A549 (cell line): ENCODE results near the gene MLXIP. TPM values are rescaled to one million over a fixed set of nuclear protein-coding genes. Genes with fewer than 3 reads are reported as not detected.

Experiments
- ATAC-seq, 2 experiments: fragments of 200-7000 bp in 1 of 2; fragments of >200 bp in 1 of 2; cut with Nextera tagmentation in 1 of 2; cut with Tn5 transposase in 1 of 2; 3 replicates each; pipeline versions ENCODE4 v1.8.0 to v1.9.1; 2018 to 2020; ENCODE audit warnings: mild to moderate bottlenecking in 1 of 2, moderate library complexity in 1 of 2
- CTCF ChIA-PET: fragments of 300-600 bp; sonication (Branson Sonifier 250); formaldehyde crosslinking; extraction: SDS; loops from one replicate; lab custom pipeline; 2021; ENCODE audit warnings: antibody characterized with exemption, inconsistent platforms; lab: Yijun Ruan, JAX
- POLR2A ChIA-PET: fragments of 350-600 bp; formaldehyde crosslinking; extraction: SDS; loops from one replicate; lab custom pipeline; 2021; ENCODE audit warnings: antibody characterized with exemption, inconsistent platforms; lab: Yijun Ruan, JAX
- DNase-seq, 2 experiments: peaks; one replicate each; pipeline versions ENCODE4 v3.0.0 to v3.0.0-alpha.2; 2011 to 2016; ENCODE audit warnings: low read depth in 1 of 2, low spot score in 1 of 2
- FAIRE-seq: peaks from 2 replicates; lab custom pipeline; 2011; peaks lifted over from hg19 to GRCh38; lab: Jason Lieb, UNC
- H3K27ac ChIP-seq, 2 experiments: fragments of >200 bp; sonication (Bioruptor Twin); formaldehyde crosslinking; 3 replicates each; pipeline ENCODE4 v1.5.1; 2016 to 2017
- H3K4me1 ChIP-seq: fragments of >200 bp; sonication (Bioruptor Twin); formaldehyde crosslinking; 3 replicates; pipeline ENCODE4 v1.6.1; 2016
- H3K4me2 ChIP-seq: fragments of >200 bp; sonication (Bioruptor Twin); formaldehyde crosslinking; 3 replicates; pipeline ENCODE4 v1.6.1; 2016
- H3K4me3 ChIP-seq: fragments of >200 bp; sonication (Bioruptor Twin); formaldehyde crosslinking; 3 replicates; pipeline ENCODE4 v1.5.1; 2016
- H3K9me3 ChIP-seq: fragments of >200 bp; sonication (Bioruptor Twin); formaldehyde crosslinking; 3 replicates; pipeline ENCODE4 v1.6.1; 2016
- BHLHE40 ChIP-seq: IDR thresholded peaks from 2 replicates; pipeline ENCODE4 v1.6.1; 2012; ENCODE audit warnings: low read depth, low read length, inconsistent platforms
- CBX8 ChIP-seq: fragments of 200-600 bp; sonication (generic); IDR thresholded peaks from 2 replicates; pipeline ENCODE4 v1.6.1; 2016
- CEBPB ChIP-seq, 2 experiments: fragments of >200 bp in 1 of 2; sonication (Bioruptor Twin) in 1 of 2; formaldehyde crosslinking in 1 of 2; IDR thresholded peaks; 2 replicates each; pipeline ENCODE4 v1.6.1; 2012 to 2016
- EHMT2 ChIP-seq: fragments of 200-600 bp; sonication (generic); IDR thresholded peaks from 2 replicates; pipeline ENCODE4 v1.6.1; 2016; ENCODE audit warnings: antibody characterized with exemption, low read depth, mild to moderate bottlenecking, moderate library complexity
- HEYL ChIP-seq: fragments of 250-450 bp; sonication (Bioruptor Pico); IDR thresholded peaks from 2 replicates; pipeline ENCODE4 v1.8.0; 2021; ENCODE audit warnings: mild to moderate bottlenecking, moderate library complexity
- HOXB13 ChIP-seq: fragments of 250-450 bp; sonication (Bioruptor Pico); IDR thresholded peaks from 2 replicates; pipeline ENCODE4 v1.5.0; 2020; ENCODE audit warnings: low read depth, mild to moderate bottlenecking, moderate library complexity
- HOXB5 ChIP-seq: fragments of 250-450 bp; sonication (Bioruptor Pico); IDR thresholded peaks from 2 replicates; pipeline ENCODE4 v1.5.0; 2020; ENCODE audit warnings: mild to moderate bottlenecking, moderate library complexity
- JUN ChIP-seq, 2 experiments: fragments of >200 bp; sonication (Bioruptor Twin); formaldehyde crosslinking; IDR thresholded peaks; 2 replicates in 1 of 2; 3 replicates in 1 of 2; pipeline ENCODE4 v1.6.1; 2016 to 2017
- JUNB ChIP-seq: fragments of >200 bp; sonication (Bioruptor Twin); formaldehyde crosslinking; IDR thresholded peaks from 2 replicates; pipeline ENCODE4 v1.6.1; 2016
- KDM1A ChIP-seq: fragments of 200-600 bp; sonication (generic); IDR thresholded peaks from 2 replicates; pipeline ENCODE4 v1.6.1; 2016; ENCODE audit warnings: low read depth, mild to moderate bottlenecking
- KDM5A ChIP-seq: fragments of 200-600 bp; sonication (generic); IDR thresholded peaks from 2 replicates; pipeline ENCODE4 v1.6.1; 2016; ENCODE audit warnings: antibody characterized with exemption, mild to moderate bottlenecking
- NFE2L2 ChIP-seq: fragments of 150-350 bp; conservative IDR thresholded peaks from 2 replicates; pipeline ENCODE4 v1.6.1; 2014; ENCODE audit warnings: low read length
- PHF8 ChIP-seq: fragments of 200-600 bp; sonication (generic); IDR thresholded peaks from 2 replicates; pipeline ENCODE4 v1.6.1; 2016; ENCODE audit warnings: low read depth, mild to moderate bottlenecking, antibody characterized with exemption, moderate library complexity, borderline replicate concordance
- POLR2A ChIP-seq: IDR thresholded peaks from 2 replicates; pipeline ENCODE4 v1.6.1; 2012; ENCODE audit warnings: mild to moderate bottlenecking, low read length
- RAD21 ChIP-seq, 2 experiments: fragments of >200 bp in 1 of 2; sonication (Bioruptor Twin) in 1 of 2; formaldehyde crosslinking in 1 of 2; IDR thresholded peaks in 1 of 2; conservative IDR thresholded peaks in 1 of 2; 2 replicates in 1 of 2; 3 replicates in 1 of 2; pipeline ENCODE4 v1.6.1; 2012 to 2018; ENCODE audit warnings: inconsistent platforms in 1 of 2
- RFX5 ChIP-seq: fragments of 450-650 bp; IDR thresholded peaks from 2 replicates; pipeline ENCODE4 v1.7.1; 2014; ENCODE audit warnings: antibody characterized with exemption, mild to moderate bottlenecking, moderate library complexity
- RNF2 ChIP-seq: fragments of 200-600 bp; sonication (generic); IDR thresholded peaks from 2 replicates; pipeline ENCODE4 v1.6.1; 2016; ENCODE audit warnings: low read depth, mild to moderate bottlenecking, antibody characterized with exemption, moderate library complexity, borderline replicate concordance
- ZSCAN20 ChIP-seq: fragments of 250-450 bp; sonication (Bioruptor Pico); IDR thresholded peaks from 2 replicates; pipeline ENCODE4 v1.8.0; 2022; ENCODE audit warnings: mild to moderate bottlenecking, moderate library complexity
- WGBS: methylation state at CpG from one replicate; pipeline ENCODE4 v1.1.6; 2017; ENCODE audit errors: missing lambda C conversion rate; 5-methylcytosine and 5-hydroxymethylcytosine counted together
- polyA plus RNA-seq, 4 experiments: library from polyadenylated mRNA; depleted of rRNA in 3 of 4; stranded (reverse); fragments of >200 nt; fragmentation: RNase III in 1 of 4; extraction: RNeasy Plus Mini Kit Qiagen cat#74134 plus additional on column Dnase treatment in 1 of 4; gene quantifications; 2 replicates in 3 of 4; 3 replicates in 1 of 4; pipeline ENCODE4 v1.2.3, GENCODE V29; 2011 to 2017
- TF ChIP-seq, protein P1 (sequence below): fragments of 250-450 bp; sonication (Bioruptor Pico); IDR thresholded peaks from 2 replicates; pipeline ENCODE4 v1.5.0; 2020; ENCODE audit warnings: low read depth, mild to moderate bottlenecking, moderate library complexity
- TF ChIP-seq, protein P2 (sequence below): fragments of 150-350 bp; IDR thresholded peaks from 2 replicates; pipeline ENCODE4 v1.6.1; 2014; ENCODE audit warnings: low read depth, mild to moderate bottlenecking, low read length
- TF ChIP-seq, protein P3 (sequence below): fragments of >200 bp; sonication (Bioruptor Twin); formaldehyde crosslinking; IDR thresholded peaks from 3 replicates; pipeline ENCODE4 v1.5.1; 2016
- TF ChIP-seq, protein P4 (sequence below): fragments of 250-450 bp; sonication (Bioruptor Pico); IDR thresholded peaks from 2 replicates; pipeline ENCODE4 v1.5.0; 2021; ENCODE audit warnings: mild to moderate bottlenecking, moderate library complexity, borderline replicate concordance
- TF ChIP-seq, protein P5 (sequence below): fragments of >200 bp; sonication (Bioruptor Twin); formaldehyde crosslinking; IDR thresholded peaks from 2 replicates; pipeline ENCODE4 v1.6.1; 2016

The MLXIP gene
- polyA plus RNA-seq, 2 of the 4 experiments (the other 2 are of a cell fraction): 7.0 to 21.4 TPM

DNA sequence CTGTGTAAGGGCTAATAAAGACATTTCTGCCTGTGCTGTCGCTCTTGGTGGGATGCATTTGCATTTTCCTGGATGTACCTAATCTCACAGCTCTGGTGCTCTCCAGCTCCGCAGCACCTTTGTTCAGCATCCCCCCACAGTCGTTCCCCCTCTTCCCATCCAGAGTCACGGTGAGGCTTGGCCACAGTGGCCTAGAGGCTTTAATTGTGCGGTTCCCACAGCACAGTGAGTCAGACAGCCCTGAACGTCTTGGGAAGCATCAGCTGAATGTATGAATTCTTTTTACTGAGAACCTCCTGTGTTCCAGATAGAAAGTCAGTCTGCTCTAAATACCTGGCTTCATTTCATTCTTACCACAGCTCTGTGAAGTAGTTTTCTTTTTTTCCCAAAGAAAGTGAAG, 28.7 kb downstream of the MLXIP start:
- Histone ChIP-seq H3K4me1 (peaks cover 48% of the 10 kb centered on the region), H3K4me3 (no peak overlapping the region), H3K27ac (peak overlapping the region; percentile 31 to 56; a peak in 3 of 6 replicates), H3K4me2 (peak overlapping the region; percentile 33; the same call in 2 of the 3 replicates), H3K9me3 (no peaks in the 10 kb centered on the region)
- no peak for FAIRE-seq
- POLR2A ChIA-PET: interaction anchor here (1.1 kb wide), 1 partner anchor 10 kb away, joined by 3 read pairs; no protein-coding TSS in a partner anchor
- CTCF ChIA-PET: interaction anchor here (0.5 to 14.2 kb wide), 7 partner anchors 10 to 55 kb away, joined by 3 to 120 read pairs (median 5); no protein-coding TSS in a partner anchor
- TF ChIP-seq POLR2A: no peak
- TF ChIP-seq HEYL (CRISPR knock-in tag): no peak
- TF ChIP-seq KDM5A: no peak
- no peak for TF ChIP-seq PHF8
- TF ChIP-seq, protein P1, sequence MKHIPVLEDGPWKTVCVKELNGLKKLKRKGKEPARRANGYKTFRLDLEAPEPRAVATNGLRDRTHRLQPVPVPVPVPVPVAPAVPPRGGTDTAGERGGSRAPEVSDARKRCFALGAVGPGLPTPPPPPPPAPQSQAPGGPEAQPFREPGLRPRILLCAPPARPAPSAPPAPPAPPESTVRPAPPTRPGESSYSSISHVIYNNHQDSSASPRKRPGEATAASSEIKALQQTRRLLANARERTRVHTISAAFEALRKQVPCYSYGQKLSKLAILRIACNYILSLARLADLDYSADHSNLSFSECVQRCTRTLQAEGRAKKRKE: no peak
- TF ChIP-seq KDM1A: no peak
- no peak for TF ChIP-seq EHMT2
- no peak for TF ChIP-seq RAD21 (conservative IDR thresholded peaks at IDR 0.05 in 1 of 2, IDR thresholded peaks at IDR 0.05 in 1 of 2)
- TF ChIP-seq HOXB5 (CRISPR knock-in tag): no peak
- TF ChIP-seq, protein P2, sequence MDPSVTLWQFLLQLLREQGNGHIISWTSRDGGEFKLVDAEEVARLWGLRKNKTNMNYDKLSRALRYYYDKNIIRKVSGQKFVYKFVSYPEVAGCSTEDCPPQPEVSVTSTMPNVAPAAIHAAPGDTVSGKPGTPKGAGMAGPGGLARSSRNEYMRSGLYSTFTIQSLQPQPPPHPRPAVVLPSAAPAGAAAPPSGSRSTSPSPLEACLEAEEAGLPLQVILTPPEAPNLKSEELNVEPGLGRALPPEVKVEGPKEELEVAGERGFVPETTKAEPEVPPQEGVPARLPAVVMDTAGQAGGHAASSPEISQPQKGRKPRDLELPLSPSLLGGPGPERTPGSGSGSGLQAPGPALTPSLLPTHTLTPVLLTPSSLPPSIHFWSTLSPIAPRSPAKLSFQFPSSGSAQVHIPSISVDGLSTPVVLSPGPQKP: no peak
- DNase-seq: no peak
- ATAC-seq: peak in 1 of 2 experiments; percentile 25; a peak in 2 of 6 replicates
- WGBS: 64% methylated on average over 6 of the region's 6 CpGs

DNA sequence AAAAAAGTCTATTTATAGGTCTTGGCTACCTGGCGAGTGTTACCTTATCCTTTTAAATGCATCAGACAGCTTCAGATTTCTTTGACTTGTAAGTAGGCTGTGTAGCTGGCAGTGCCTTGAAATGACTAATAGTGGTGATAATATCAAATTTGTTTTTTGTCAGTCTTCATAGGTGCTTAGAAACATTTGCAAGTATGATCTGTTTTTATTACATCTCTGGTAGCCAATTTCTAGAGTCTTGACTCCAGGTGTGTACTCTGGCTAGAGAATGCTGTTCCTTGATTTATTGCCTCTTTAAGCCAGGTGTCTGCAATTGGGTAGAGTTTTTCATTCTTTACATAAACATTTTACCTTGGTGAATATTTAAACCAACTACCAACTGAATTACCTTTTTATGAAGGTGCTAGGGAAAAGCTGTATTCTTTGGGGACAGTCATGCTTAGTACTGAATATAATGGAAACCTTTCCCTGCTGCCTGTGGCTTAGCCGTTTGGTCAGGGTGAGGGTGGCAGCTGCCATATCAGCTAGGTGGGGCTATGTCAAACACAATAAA, 32.6 kb downstream of the MLXIP start:
- H3K27ac ChIP-seq: peak overlapping the region; percentile 31 to 71; a peak in 5 of 6 replicates
- WGBS: 19% methylated on average over 2 of the region's 2 CpGs
- ChIA-PET POLR2A (interaction anchor here (0.5 to 1.0 kb wide), 3 partner anchors 12 to 73 kb away, joined by 3 to 6 read pairs (median 5); partner anchors contain the start of gene MLXIP), CTCF (interaction anchor here (0.7 to 14.2 kb wide), 12 partner anchors 8 to 317 kb away, joined by 3 to 120 read pairs (median 4); partner anchors contain the start of gene MLXIP)
- DNase-seq (no peak), ATAC-seq (peak; percentile 46 to 61; a peak in 3 of 6 replicates), FAIRE-seq (no peak)
- peak overlapping the region; percentile 77 for H3K4me2 ChIP-seq
- H3K9me3 ChIP-seq: no peaks in the 10 kb centered on the region
- peaks cover 68% of the 10 kb centered on the region for H3K4me1 ChIP-seq
- TF ChIP-seq RNF2 (no peak), CEBPB (IDR thresholded peaks at IDR 0.05) (no peak), KDM1A (no peak), RFX5 (no peak), CBX8 (no peak), HEYL (CRISPR knock-in tag) (no peak), JUN (IDR thresholded peaks at IDR 0.05) (no peak)
- TF ChIP-seq, all 56 proteins: peak for 0
- H3K4me3 ChIP-seq: no peak overlapping the region

DNA sequence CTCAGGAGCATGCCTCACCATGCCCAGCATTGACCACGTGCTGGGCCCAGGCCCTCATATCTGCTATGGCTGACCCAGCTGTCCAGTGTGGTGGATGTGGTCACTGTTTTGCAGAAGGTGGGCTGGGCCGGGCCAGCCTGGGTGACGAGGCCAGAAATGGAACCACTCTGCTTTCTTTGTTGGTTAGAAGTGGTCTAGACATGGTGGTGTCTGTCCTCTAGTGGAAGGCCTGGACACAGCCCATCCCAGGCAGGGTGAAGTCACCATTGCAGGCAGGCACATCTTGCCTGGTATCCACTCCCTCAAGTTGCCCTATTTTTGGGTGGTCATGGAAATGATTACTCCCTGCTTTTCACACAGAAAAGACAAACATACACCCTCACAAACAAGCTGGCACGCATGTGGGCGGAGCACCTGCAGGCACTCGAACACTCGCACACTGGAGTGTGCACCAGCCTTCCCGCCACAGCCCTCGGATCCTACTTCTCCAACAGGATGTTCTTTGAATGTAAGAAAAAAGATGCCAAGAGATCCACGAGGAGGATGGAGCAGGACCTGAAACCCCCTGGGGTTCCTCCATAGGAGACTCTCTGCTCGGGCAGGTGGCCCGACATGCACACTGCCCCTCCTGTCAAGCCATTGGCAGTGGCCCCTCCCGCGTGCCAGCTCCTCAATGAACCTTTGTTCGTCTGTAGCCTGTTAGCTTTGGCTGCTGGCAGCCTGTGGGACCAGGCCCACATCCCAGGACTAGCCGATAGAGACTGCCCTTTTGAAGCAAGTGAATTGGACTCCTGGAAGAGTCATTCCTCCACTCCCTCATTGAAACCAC, 38.4 kb downstream of the MLXIP start:
- peak overlapping the region in 1 of 2 experiments; percentile 49; a peak in 3 of 6 replicates for H3K27ac ChIP-seq
- ChIA-PET POLR2A (interaction anchor here (0.6 to 0.8 kb wide), 2 partner anchors 28 to 31 kb away, joined by 3 read pairs; no protein-coding TSS in a partner anchor), CTCF (interaction anchor here (0.7 to 18.8 kb wide), 10 partner anchors 7 to 85 kb away, joined by 3 to 850 read pairs (median 8); partner anchors contain the start of gene MLXIP)
- no peaks in the 10 kb centered on the region for H3K9me3 ChIP-seq
- WGBS: 83% methylated on average over 16 of the region's 16 CpGs
- no peak overlapping the region for H3K4me3 ChIP-seq
- TF ChIP-seq POLR2A (no peak), EHMT2 (no peak), ZSCAN20 (no peak), NFE2L2 (no peak), HOXB13 (CRISPR knock-in tag) (no peak), BHLHE40 (no peak), RAD21 (conservative IDR thresholded peaks at IDR 0.05 in 1 of 2, IDR thresholded peaks at IDR 0.05 in 1 of 2) (peak; percentile 15 to 22; a peak in 2 of 5 replicates), JUNB (no peak), CBX8 (no peak)
- TF ChIP-seq, protein P3, sequence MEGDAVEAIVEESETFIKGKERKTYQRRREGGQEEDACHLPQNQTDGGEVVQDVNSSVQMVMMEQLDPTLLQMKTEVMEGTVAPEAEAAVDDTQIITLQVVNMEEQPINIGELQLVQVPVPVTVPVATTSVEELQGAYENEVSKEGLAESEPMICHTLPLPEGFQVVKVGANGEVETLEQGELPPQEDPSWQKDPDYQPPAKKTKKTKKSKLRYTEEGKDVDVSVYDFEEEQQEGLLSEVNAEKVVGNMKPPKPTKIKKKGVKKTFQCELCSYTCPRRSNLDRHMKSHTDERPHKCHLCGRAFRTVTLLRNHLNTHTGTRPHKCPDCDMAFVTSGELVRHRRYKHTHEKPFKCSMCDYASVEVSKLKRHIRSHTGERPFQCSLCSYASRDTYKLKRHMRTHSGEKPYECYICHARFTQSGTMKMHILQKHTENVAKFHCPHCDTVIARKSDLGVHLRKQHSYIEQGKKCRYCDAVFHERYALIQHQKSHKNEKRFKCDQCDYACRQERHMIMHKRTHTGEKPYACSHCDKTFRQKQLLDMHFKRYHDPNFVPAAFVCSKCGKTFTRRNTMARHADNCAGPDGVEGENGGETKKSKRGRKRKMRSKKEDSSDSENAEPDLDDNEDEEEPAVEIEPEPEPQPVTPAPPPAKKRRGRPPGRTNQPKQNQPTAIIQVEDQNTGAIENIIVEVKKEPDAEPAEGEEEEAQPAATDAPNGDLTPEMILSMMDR: 0 out of 3 replicates have a peak, but pooled peaks have one; percentile 7
- TF ChIP-seq, protein P4, sequence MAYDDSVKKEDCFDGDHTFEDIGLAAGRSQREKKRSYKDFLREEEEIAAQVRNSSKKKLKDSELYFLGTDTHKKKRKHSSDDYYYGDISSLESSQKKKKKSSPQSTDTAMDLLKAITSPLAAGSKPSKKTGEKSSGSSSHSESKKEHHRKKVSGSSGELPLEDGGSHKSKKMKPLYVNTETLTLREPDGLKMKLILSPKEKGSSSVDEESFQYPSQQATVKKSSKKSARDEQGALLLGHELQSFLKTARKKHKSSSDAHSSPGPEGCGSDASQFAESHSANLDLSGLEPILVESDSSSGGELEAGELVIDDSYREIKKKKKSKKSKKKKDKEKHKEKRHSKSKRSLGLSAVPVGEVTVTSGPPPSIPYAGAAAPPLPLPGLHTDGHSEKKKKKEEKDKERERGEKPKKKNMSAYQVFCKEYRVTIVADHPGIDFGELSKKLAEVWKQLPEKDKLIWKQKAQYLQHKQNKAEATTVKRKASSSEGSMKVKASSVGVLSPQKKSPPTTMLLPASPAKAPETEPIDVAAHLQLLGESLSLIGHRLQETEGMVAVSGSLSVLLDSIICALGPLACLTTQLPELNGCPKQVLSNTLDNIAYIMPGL (CRISPR knock-in tag): no peak
- TF ChIP-seq, protein P5, sequence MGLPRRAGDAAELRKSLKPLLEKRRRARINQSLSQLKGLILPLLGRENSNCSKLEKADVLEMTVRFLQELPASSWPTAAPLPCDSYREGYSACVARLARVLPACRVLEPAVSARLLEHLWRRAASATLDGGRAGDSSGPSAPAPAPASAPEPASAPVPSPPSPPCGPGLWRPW: no peak
- peaks cover 36% of the 10 kb centered on the region for H3K4me1 ChIP-seq
- DNase-seq: peak in 1 of 2 experiments; percentile 42
- ATAC-seq: peak; percentile 41 to 60; a peak in 4 of 6 replicates
- FAIRE-seq: no peak
- no peak overlapping the region for H3K4me2 ChIP-seq
